ENCODE data around the gene MN1. TPM values are rescaled to one million over a fixed set of nuclear protein-coding genes. Genes with fewer than 3 reads are reported as not detected.
A peak's percentile ranks its signal among the peaks of the same experiment; 100 is the strongest.
"Not testable (repeated sequence)": the region's sequence is repeated elsewhere in the genome, so short reads cannot be mapped to it uniquely, and the experiment has no call there.

The MN1 gene
- total RNA-seq, 1 donor from 2014 or later: under 0.01 TPM

DNA sequence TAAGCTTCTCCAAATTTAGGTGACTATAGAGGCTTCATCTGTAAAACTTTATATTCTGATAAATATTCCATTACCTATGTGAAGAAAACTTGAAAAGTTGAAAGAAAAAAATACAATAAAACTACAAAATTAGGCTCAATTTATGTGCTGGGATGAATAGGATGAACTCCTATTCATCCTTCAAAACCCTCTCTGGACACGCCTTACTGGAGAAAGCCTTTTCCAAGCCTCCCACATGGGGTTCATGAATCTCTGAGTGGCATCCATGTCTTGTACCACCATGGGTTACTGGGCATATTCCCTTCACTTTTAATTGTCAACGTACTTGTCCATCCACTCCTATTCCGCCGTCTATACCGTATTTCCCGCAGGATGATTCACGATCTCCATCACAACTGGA is 55.7 kb downstream of the MN1 start:
- no peak for DNase-seq (ENCODE audit: low read depth in 2 of 2)

DNA sequence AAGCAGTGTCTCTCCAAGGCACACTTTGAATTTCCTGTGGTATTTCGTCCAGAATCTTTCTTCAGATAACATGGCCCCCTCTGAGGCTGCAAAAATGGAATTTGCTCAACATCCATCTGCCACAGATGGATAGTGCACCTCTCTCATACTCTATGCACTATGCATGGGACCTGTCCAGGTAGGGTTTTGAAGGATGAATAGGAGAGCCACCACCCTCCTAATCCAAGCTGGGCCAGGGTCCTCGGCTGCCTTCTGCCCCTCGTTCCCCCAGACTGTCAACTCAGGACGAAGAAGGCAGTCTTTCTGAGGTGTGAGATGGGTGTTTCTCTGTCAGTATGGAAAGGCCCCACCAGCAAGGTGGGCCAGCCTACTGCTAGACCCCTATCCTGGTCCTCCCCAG is 56.4 kb downstream of the MN1 start:
- no peak for DNase-seq (ENCODE audit: low read depth in 2 of 2)

DNA sequence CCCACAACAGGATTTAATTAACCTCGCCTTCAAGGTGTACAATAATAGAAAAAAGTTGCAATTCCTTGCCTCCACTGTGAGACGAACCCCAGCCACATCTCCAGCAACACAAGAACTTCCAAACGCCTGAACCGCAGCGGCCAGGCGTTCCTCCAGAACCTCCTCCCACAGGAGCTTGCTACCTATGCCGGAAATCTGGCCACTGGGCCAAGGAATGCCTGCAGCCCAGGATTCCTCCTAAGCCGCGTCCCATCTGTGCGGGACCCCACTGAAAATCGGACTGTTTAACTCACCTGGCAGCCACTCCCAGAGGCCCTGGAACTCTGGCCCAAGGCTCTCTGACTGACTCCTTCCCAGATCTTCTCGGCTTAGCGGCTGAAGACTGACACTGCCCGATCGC is 57.5 kb downstream of the MN1 start:
- not testable (repeated sequence) for DNase-seq (ENCODE audit: low read depth in 2 of 2)

DNA sequence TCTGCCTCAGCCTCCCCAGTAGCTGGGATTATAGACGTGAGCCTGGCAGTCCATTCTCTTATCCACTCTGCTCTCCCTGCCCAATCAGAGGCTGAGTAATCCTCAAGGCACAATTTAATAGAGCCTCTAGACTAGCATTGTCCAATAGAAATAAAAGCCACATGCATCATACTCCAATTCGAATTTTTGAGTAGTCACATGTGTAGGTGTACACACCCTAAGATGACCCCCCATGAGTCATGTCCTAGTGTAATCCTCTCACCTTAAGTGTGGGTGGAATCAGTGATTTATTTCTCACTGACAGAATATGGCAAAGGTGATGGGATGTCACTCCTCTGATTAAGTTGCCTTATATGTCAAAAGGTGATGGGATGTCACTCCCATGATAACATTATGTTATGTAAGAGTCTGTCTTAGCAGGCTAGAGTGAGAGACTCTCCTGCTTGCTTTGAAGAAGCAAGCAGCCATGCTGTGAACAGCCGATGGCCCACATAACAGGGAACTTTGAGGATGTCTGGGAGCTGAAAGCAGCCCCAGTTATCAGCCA is 61.3 kb downstream of the MN1 start:
- no peak for DNase-seq (ENCODE audit: low read depth in 2 of 2)

DNA sequence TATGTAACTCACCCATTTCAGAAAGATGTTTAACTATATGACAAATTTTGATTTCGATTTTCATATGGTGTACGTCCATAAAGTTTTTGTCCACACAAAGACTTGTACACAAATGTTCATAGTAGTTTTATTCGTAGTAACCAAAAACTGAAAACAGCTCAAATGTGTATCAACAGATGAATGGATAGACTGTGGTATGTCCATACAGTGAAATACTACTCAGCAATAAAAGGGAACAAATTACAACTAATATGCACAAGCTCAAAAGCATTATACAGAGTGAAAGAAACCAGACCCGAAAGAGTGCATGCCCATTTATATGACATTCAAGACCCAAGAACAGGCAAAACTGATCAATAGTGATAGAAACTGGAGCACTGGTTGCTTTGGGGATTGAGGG is 64.0 kb downstream of the MN1 start:
- no peak for DNase-seq (ENCODE audit: low read depth in 2 of 2)

DNA sequence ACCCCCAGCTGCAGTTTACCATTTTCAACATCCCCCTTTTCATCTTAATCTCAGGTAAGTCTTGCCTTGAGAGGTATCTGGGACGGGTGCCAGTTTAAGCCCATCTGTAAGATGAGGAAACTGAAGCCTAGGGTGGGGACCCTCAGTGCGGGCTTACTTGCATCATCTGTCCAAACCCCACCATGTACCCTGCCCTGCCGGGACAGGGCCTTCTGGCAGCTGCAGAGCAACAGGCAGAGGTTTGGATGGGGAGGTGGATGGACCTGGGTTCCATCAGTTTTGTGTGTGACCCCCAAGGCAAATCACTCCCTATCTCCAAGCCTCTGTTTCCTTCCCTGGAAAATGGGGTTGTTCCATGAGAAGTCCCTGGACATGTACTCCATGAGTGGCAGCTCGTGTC is 67.5 kb downstream of the MN1 start:
- no peak for DNase-seq (ENCODE audit: low read depth in 2 of 2)

DNA sequence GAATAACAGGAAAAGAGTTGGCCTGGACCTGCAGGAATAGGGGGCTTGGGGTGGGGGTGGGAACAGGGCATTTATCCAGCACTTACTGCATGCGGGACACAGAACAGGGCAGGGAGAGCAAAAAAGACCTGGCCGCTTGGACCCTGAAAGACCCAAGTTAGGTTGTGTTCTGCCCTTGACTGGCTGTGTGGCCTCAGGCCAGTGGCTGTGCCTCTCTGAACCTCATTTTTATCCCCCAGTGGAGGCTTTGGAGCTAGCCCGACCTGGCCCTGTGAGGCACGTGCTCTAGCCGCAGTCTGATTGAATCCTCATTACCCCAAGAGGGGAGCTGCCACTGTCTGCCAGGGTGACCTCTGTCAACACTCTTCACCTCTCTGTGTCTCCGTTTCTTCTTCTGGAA is 68.7 kb downstream of the MN1 start:
- no peak for DNase-seq (ENCODE audit: low read depth in 2 of 2)

DNA sequence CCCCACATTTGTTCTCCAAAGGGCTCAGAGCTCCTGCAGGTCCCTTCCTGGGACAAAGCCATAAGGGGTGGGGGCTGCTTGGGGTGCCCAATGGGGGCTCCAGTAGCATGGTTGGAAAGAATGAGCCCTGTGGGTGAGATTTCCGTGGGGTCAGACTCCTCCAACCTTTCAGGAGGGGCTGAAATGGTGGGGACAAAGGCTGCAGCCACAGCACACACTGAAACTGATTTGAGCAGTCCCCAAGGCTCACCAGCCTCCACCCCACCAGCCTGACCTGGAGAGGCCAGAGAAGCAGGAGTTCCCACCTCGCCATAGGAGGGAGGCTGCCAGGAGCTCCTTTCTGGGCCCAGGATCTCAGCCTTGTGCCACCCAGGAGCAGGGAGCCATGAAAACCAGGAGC is 69.2 kb downstream of the MN1 start:
- DNase-seq (ENCODE audit: low read depth in 2 of 2): no peak

DNA sequence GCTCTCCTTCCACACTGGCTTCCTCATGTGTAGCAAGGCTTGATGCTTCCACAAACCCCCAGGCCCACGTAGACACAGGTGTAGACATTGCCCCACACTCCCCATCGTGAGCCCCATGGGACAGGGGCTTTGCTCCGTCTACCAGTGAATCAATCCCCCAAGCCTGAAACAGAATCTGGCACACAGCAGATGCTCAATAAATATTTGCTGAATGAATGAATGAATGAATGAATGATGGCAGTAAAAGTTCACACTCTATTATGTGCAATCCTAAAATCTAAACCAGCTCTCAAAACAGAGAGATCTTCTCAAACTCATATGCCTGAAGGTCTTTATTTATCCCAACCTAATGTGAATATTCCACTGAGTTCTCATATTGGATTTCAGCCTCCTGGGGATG is 69.9 kb downstream of the MN1 start:
- DNase-seq (ENCODE audit: low read depth in 2 of 2): no peak

DNA sequence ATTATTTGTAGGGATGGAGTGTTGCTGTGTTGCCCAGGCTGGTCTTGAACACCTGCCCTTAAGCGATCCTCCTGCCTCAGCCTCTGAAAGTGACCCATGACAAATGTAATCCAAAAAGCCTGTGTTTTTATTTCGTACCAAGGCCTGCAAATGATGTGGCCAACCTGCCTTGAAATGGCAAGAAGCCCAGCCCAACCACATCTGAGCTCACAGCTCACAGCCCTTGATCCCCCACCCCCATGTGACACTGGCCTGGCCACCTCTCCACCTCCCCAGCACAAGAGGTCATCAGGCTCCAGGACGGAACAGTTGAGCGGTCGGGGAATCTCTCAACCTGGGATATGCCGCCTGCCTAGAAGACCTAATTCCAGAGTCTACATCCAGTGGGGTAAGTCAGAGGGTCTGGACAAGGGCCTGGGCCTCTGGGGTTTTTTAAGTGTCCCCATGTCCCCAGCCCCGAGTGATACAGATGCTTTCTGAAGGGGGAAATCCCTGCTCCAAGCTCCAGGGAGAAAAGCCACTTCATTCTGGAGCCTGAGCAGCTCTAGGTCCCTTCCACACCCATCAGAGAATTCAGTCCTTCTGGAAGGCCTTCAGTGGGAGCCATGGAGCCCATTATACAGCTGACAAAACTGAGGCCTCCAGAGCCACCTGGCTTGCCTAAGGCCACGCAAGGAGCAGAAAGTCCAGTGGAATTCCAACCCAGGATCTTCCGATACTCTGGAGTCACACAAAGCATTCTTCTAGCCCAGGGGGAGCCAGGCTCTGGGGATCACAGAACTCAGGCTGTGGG is 70.7 kb downstream of the MN1 start:
- no peak for DNase-seq (ENCODE audit: low read depth in 2 of 2)

DNA sequence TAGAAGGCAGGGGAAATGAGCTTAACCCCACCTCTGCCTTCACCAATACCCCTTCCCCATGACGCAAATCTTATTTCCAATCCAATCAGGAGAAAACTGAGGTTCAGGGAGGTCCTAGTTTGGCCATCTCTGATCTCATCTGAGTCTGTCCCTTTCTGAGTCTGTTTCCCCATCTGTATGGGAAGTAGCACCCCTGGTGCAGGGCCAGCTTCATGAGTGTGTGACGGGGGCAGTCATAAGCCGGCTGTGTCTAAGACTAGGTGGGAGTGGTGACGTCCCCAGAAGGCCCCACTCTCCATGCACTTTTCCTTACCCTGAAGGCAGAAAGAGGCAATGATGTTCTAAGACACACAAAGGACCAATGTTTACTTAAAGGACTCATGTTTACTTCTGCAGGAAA is 72.3 kb downstream of the MN1 start:
- no peak for DNase-seq (ENCODE audit: low read depth in 2 of 2)

DNA sequence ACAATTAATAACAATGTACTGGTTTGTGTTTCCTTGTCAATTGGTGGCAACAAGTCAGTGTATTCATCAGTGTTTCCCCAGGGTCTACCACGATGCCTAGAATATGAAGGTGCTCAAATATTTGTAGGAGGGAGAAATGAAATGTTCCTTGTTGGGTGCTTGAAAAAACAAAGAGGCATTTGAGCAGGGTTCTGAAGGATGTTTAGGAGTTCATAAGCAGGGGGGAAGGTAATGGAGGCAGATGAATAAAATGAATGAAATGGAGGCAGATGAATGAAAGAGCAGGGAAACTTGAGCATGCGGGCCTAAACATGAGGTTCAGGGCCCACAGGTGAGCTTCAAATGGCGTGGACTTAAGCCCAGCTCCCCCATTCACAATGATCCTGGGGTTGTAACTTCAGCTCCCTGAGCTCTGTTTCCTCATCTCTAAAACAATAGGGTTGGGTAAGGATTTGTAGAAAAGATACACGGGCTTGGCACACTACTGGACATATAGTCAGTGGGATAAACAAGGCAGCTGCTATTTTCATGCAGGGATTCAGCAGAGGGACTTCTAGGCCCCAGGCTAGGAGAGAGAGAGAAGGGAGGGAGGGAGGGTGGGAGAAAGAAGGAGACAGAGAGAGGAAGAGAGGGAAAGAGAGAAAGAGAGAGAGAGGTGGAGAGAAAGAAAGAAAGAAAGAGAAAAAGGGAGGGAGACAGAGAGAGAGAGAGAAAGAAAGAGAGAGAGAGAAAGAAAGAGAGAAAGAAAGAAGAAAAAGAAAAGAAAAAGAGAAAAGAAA is 73.7 kb downstream of the MN1 start:
- no peak for DNase-seq (ENCODE audit: low read depth in 2 of 2)

DNA sequence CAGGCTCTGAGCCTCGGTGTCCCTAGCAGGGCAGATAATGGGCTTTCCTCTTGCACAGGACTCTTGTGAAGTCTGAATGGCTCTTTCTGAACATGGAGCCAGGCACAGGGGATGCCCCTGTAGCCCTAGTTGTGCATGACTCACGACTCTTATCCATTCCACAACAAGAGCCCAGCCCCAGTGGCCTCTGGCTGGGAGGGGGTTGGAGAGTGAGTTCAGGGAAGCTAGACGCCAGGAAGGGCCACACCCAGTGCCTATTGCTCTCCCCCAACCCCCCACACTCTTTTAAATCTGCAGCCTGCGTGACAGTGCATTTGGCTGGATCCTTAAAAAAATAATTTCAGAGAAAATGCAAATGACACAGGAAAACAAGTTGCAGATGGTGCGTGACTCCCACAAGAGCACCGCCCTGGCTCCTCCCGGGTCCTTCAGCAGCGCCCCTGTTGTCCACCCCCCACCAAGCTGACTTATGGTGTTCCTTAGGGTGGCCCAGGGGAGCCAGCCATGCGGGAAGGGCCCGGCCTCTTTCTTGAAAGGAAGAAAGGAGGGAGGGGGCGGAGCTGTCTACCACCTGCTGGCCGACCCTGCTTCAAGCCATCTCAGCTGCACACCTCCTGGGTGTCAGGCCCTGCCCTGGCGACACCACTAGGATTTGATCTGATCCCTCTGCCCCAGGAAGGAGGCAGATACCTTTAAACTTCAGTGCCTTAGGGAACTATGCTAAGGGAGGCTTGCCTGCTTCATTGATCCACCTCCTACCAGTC is 74.7 kb downstream of the MN1 start:
- DNase-seq (ENCODE audit: low read depth in 2 of 2): peak; percentile 72 to 83

DNA sequence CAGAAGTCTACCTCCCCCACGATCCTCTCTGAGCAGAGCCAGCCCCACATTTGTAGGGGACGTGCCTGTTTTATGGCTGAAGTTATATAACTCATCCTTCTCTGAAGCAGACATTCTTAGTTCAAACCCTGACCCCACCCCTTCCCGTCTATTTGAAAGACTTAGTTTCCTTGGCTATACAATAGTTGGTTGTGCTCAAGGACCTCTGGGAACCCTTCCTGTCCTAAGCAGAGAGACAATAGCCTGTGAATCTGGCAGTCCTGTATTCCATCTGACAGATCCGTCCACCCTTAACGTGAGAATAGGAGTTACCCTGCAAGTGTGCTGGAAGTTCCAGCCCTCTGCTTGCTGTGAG is 75.2 kb downstream of the MN1 start:
- DNase-seq (ENCODE audit: low read depth in 2 of 2): peak in 1 of 2 donors; percentile 69

DNA sequence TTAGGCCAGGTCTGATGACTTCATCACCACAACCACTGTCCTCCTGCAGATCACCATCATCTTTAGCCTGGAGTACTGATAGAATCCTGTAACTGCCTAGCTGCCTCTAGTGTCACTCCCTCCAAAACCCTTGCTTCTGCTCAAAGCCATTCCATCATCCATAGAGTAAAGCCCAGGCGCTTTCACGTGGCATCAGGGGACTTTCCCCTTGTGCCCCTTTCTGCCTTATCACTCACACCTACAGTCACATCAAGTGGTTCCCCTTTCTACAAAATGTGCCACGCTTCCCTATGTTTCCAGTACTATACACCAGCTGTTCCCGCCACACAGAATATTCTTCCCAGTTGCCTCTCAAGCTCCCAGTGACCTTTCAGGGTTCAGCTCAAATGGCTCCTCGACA is 75.9 kb downstream of the MN1 start:
- no peak for DNase-seq (ENCODE audit: low read depth in 2 of 2)

DNA sequence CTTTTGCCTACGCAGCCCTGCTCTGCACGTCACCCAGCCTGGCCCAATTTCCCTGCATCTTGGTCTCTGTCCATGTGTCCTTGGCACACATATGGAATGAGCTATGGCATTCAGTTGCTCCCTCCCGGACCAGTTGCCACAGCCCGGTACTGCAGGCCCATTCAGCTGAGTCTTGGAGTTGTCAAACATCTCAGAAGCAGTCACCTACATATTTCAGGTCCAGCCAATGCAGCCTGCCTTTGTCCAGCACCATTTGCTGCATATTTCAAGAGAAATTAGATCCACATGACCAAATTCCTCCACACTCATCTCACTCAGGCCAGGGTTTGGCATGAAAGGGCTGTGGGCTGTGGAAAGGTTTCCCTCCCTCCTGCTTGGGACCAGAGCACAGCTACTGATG is 76.8 kb downstream of the MN1 start:
- DNase-seq (ENCODE audit: low read depth in 2 of 2): no peak

DNA sequence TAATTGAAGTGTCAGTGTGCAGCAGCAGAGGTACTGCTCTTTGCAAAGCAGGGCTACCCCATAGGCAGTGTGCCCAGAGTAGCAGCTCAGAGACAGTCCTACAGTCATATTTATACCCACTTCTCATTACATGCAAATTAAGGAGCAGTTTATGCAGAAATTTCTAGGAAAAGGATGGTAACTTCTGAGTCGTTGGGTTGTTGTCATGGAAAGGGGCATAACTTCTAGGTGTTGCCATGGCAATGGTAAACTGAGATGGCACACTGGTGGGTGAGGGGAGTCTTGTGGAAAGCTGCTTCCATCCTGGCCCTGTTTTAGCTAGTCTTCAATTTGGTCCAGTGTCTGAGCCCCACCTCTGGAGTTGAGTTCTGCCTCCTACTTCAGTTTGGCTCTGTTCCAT is 77.4 kb downstream of the MN1 start:
- no peak for DNase-seq (ENCODE audit: low read depth in 2 of 2)

DNA sequence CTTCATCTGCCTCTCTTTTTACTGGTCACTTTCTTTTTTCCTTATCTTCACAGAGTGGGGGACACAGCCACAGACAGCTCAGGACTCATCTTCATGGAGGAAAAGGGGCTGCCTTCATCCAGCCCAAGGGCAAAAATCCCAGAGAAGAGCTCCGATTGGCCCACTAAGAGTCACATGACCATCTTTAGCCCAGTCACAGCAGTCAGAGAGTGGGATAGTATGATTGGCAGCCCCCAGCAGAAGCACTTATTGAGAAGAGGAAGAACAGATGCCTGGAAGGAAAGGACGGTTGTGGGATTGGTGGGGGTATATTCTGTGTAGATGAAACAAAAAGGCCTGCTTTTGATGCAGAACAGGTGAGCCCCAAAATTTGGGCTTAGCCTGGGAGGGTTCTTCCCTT is 77.8 kb downstream of the MN1 start:
- no peak for DNase-seq (ENCODE audit: low read depth in 2 of 2)

DNA sequence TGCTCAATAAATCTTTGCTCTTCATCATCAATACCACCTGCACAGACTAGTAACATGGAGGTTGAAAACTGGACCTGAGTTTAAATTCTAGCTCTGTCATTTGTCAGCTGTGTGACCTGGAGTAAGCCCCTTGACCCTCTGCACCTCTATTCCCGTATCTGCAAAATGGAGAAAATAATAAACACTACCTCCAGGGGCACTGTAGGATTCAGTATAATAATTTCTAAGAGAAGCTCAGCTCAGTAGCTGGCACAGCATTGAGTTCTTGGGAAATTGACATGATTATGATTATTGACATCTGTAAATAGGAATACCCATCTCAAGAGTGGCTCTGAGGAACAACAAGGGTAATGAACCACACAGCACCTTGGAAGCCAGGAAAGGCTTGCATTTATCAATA is 78.4 kb downstream of the MN1 start:
- no peak for DNase-seq (ENCODE audit: low read depth in 2 of 2)

DNA sequence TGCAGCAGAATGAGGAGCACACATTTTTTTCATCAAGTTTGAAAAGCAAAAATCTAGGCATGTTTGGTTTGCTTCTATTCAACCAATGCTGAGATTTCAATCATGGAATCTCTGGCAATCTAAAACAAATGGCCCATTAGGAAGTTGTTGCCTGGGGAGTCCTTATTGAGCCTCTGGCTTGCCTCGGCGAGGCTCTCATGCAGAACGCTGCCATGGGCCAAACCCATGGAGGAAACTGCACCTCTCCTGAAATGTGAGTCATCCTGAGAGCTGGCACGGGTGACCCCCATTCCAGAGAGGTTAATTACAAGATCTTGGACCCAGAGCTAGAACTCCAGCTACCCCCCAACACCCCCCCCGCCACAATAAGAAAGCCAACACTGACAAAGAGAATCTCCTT is 80.7 kb downstream of the MN1 start:
- peak in 1 of 2 donors; percentile 42 for DNase-seq (ENCODE audit: low read depth in 2 of 2)

DNA sequence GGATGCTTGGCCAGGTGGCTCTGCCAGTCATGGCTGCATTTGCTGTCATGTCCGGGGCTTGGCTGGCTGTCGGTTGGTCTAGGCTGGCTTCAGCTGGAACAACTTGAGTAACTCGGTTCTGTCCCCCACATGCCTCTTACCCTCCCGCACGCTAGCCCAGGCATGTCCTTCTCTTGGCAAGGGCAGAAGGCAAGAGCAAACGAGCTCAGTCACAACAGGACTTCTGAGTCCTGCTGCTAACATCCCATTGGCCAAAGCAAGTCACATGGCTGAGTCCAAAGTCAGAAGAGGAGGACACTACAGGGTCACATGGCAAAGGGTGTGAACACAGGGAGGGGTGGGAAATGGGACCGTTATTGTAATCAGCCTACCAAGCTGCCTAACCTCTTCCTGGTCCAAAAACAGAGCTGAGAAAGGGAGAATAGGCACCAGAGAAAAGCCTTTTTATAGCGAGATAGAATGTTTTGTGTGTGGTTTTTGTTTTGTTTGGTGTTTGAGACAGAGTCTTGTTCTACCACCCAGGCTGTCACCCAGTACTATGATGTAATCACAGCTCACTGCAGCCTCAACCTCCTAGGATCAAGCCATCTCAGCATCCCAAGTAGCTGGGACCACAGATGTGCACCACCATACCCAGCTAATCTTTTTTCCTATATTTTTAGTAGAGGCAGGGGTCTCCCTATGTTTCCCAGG is 81.9 kb downstream of the MN1 start:
- peak in 1 of 2 donors; percentile 27 for DNase-seq (ENCODE audit: low read depth in 2 of 2)

DNA sequence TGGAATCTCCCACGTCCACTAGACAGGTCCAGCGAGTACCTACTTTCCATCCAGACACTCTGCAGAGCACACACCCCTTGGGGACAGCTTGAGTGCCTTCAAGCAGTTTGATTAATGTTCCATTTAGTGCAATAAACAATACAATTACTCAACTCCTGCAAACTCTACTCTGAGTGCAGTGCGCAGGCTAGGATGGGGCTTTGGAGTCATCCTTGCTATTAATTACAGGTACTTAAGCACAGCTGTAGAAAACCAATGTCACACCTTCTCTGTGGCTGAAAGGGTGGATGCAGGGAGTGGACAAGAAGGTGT is 82.6 kb downstream of the MN1 start:
- DNase-seq (ENCODE audit: low read depth in 2 of 2): no peak

All from lung microvascular endothelial cell (primary cell).